Measurements from ENCODE around the gene PRDM12. TPM values are rescaled to one million over a fixed set of nuclear protein-coding genes. Genes with fewer than 3 reads are reported as not detected.

Gene PRDM12
- total and polyA plus RNA-seq, 2 of the 8 experiments (the other 6 are each of a cell fraction or from before 2014, with no cell fraction given) = 0.14 to 0.22 TPM

DNA sequence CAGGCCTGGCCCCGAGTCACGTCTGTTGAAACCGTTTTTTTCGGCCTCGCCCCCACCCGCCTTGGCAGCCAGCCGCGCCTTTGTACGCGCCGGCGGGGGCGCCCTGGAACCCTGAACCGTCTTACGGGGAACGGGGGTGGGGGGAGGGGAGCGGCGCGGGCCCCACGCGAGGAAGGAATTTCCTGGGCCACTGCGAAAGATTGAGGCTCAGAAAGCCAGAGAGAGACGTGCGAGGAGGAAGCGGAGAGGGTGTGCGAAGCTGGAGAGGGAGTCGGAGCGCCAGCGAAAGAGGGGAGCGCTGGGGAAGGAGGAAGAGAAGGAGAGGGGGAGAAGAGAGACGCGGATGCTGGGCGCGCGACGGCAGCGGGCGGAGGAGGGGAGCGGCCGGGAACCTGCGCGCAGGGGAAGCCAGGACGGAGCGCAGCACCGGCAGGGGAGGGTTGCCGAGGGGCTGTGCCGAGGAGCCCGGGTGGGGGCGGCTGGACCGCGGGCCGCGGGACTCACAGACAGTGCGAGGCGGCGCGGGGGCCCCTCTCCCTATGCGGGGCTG, 4.6 kb upstream of the PRDM12 start (continued):
- TF ChIP-seq, protein P1, sequence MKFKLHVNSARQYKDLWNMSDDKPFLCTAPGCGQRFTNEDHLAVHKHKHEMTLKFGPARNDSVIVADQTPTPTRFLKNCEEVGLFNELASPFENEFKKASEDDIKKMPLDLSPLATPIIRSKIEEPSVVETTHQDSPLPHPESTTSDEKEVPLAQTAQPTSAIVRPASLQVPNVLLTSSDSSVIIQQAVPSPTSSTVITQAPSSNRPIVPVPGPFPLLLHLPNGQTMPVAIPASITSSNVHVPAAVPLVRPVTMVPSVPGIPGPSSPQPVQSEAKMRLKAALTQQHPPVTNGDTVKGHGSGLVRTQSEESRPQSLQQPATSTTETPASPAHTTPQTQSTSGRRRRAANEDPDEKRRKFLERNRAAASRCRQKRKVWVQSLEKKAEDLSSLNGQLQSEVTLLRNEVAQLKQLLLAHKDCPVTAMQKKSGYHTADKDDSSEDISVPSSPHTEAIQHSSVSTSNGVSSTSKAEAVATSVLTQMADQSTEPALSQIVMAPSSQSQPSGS (IDR thresholded peaks at IDR 0.05; ENCODE audit: low read length) = no peak
- TF ChIP-seq RFX5 (IDR thresholded peaks at IDR 0.05; ENCODE audit: borderline replicate concordance, low read depth, low read length) = no peak
- TF ChIP-seq, protein P2, sequence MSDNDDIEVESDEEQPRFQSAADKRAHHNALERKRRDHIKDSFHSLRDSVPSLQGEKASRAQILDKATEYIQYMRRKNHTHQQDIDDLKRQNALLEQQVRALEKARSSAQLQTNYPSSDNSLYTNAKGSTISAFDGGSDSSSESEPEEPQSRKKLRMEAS (IDR thresholded peaks at IDR 0.05) = no peak; the same call in 1 of the 2 replicates
- TF ChIP-seq CEBPB (IDR thresholded peaks at IDR 0.05; ENCODE audit: low read depth, low read length) = no peak
- TF ChIP-seq ZNF274 (IDR thresholded peaks at IDR 0.05; ENCODE audit: borderline replicate concordance, extremely low read depth, low read length) = no peak
- TF ChIP-seq JUN (IDR thresholded peaks at IDR 0.05; ENCODE audit: low read depth, low read length) = no peak
- TF ChIP-seq EGR1 (IDR thresholded peaks at IDR 0.05; ENCODE audit: borderline replicate concordance, low read depth, low read length) = peak; percentile 89
- no peak for TF ChIP-seq TBP (IDR thresholded peaks at IDR 0.05; ENCODE audit: low read depth, low read length)
- TF ChIP-seq, protein P3, sequence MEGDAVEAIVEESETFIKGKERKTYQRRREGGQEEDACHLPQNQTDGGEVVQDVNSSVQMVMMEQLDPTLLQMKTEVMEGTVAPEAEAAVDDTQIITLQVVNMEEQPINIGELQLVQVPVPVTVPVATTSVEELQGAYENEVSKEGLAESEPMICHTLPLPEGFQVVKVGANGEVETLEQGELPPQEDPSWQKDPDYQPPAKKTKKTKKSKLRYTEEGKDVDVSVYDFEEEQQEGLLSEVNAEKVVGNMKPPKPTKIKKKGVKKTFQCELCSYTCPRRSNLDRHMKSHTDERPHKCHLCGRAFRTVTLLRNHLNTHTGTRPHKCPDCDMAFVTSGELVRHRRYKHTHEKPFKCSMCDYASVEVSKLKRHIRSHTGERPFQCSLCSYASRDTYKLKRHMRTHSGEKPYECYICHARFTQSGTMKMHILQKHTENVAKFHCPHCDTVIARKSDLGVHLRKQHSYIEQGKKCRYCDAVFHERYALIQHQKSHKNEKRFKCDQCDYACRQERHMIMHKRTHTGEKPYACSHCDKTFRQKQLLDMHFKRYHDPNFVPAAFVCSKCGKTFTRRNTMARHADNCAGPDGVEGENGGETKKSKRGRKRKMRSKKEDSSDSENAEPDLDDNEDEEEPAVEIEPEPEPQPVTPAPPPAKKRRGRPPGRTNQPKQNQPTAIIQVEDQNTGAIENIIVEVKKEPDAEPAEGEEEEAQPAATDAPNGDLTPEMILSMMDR (IDR thresholded peaks at IDR 0.05; ENCODE audit: control extremely low read depth in 1 of 3, insufficient read depth in 1 of 3, low read depth in 1 of 3, low read length in 3 of 3) = no peak
- TF ChIP-seq, protein P4, sequence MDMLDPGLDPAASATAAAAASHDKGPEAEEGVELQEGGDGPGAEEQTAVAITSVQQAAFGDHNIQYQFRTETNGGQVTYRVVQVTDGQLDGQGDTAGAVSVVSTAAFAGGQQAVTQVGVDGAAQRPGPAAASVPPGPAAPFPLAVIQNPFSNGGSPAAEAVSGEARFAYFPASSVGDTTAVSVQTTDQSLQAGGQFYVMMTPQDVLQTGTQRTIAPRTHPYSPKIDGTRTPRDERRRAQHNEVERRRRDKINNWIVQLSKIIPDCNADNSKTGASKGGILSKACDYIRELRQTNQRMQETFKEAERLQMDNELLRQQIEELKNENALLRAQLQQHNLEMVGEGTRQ (IDR thresholded peaks at IDR 0.05; ENCODE audit: low read length) = no peak
